HCT116 (cell line): ENCODE results near the gene SLC39A1. TPM values are rescaled to one million over a fixed set of nuclear protein-coding genes. Genes with fewer than 3 reads are reported as not detected.

ENCODE experiments used
- ATAC-seq: fragments of 200-7000 bp; cut with Tn5 transposase; 2 replicates; pipeline ENCODE4 v1.9.1; 2020; ENCODE audit warnings: mild to moderate bottlenecking, moderate library complexity
- BruUV-seq: library from RNA; stranded (reverse); fragments of 400-500 nt; replicated peaks from 2 replicates; lab custom pipeline; 2021; lab: Mats Ljungman, UMichigan
- CTCF ChIA-PET: fragments of 300-600 bp; sonication (Branson Sonifier 250); formaldehyde crosslinking; loops from one replicate; lab custom pipeline; 2021; ENCODE audit warnings: antibody characterized with exemption; lab: Charles Lee
- POLR2A ChIA-PET: fragments of 300-600, 350-600 bp; sonication (Branson Sonifier 250); formaldehyde crosslinking; loops from one replicate; lab custom pipeline; 2021; ENCODE audit warnings: antibody characterized with exemption; lab: Charles Lee
- RAD21 ChIA-PET, 2 experiments: fragments of 300-600 bp; sonication (Branson Sonifier 250); formaldehyde crosslinking; loops; one replicate each; lab custom pipeline; 2023; ENCODE audit warnings: low total read pairs in 2 of 2; ENCODE audit not compliant: uncharacterized antibody in 2 of 2, unreplicated experiment in 2 of 2, low non-redundant PET in 1 of 2; lab: Charles Lee
- DNase-seq: peaks from one replicate; pipeline ENCODE4 v3.0.0-alpha.2; 2010; ENCODE audit warnings: low read depth, low spot score
- H2AFZ ChIP-seq: fragments of 200-600 bp; shearing (Covaris generic), sonication (generic); 2 replicates; pipeline ENCODE4 v1.6.1; 2017; ENCODE audit warnings: low read depth, mixed run types, mixed read lengths, antibody characterized with exemption, low read length; ENCODE audit not compliant: poor library complexity, severe bottlenecking
- H3K27ac ChIP-seq: 2 replicates; pipeline ENCODE4 v1.5.1; 2012; ENCODE audit warnings: low read depth, low read length
- H3K27me3 ChIP-seq: fragments of 200-600 bp; sonication (generic); 2 replicates; pipeline ENCODE4 v1.6.1; 2016; ENCODE audit warnings: mixed run types, low read length, mixed read lengths; ENCODE audit not compliant: insufficient read depth
- H3K36me3 ChIP-seq, 2 experiments: fragments of 200-500 bp in 1 of 2; fragments of 200-600 bp in 1 of 2; sonication (Bioruptor generic) in 1 of 2; sonication (generic) in 1 of 2; 2 replicates each; pipeline versions ENCODE4 v1.5.1 to v1.6.1; 2014 to 2016; ENCODE audit warnings: low read length in 2 of 2, inconsistent platforms in 1 of 2, mixed read lengths in 1 of 2, mixed run types in 1 of 2; ENCODE audit not compliant: insufficient read depth in 2 of 2, control insufficient read depth in 1 of 2
- H3K4me1 ChIP-seq, 2 experiments: fragments of 200-600 bp in 1 of 2; sonication (generic) in 1 of 2; 2 replicates each; pipeline versions ENCODE4 v1.5.1 to v1.6.1; 2012 to 2017; ENCODE audit warnings: low read length in 2 of 2, inconsistent platforms in 1 of 2, mild to moderate bottlenecking in 1 of 2, mixed read lengths in 1 of 2, mixed run types in 1 of 2, moderate library complexity in 1 of 2; ENCODE audit not compliant: insufficient read depth in 2 of 2, control insufficient read depth in 1 of 2
- H3K4me2 ChIP-seq: fragments of 200-600 bp; sonication (generic); 2 replicates; pipeline ENCODE4 v1.6.1; 2017; ENCODE audit warnings: mixed run types, low read length, mixed read lengths
- H3K4me3 ChIP-seq, 2 experiments: fragments of 200-600 bp in 1 of 2; sonication (generic) in 1 of 2; replicated peaks in 1 of 2; 2 replicates each; pipeline ENCODE4 v1.5.1; 2011 to 2016; ENCODE audit warnings: low read length in 2 of 2, control low read depth in 1 of 2, low read depth in 1 of 2, mild to moderate bottlenecking in 1 of 2, mixed read lengths in 1 of 2, mixed run types in 1 of 2
- H3K79me2 ChIP-seq: fragments of 200-600 bp; sonication (generic); 2 replicates; pipeline ENCODE4 v1.6.1; 2017; ENCODE audit warnings: mild to moderate bottlenecking, mixed run types, low read length, moderate library complexity, mixed read lengths; ENCODE audit not compliant: insufficient read depth
- H3K9ac ChIP-seq: fragments of 200-600 bp; sonication (generic); 2 replicates; pipeline ENCODE4 v1.6.1; 2016; ENCODE audit warnings: low read length, mixed read lengths
- H3K9me2 ChIP-seq: fragments of 200-600 bp; sonication (generic), shearing (Covaris generic); 2 replicates; pipeline ENCODE4 v1.6.1; 2017; ENCODE audit warnings: mixed run types, mild to moderate bottlenecking, moderate library complexity; ENCODE audit not compliant: insufficient read depth
- H3K9me3 ChIP-seq, 2 experiments: fragments of 200-500 bp in 1 of 2; fragments of 200-600 bp in 1 of 2; sonication (Bioruptor generic) in 1 of 2; sonication (generic) in 1 of 2; 2 replicates each; pipeline ENCODE4 v1.6.1; 2014 to 2017; ENCODE audit warnings: low read length in 2 of 2, mixed read lengths in 2 of 2, inconsistent platforms in 1 of 2, low read depth in 1 of 2, mild to moderate bottlenecking in 1 of 2, mixed run types in 1 of 2, moderate library complexity in 1 of 2; ENCODE audit not compliant: control insufficient read depth in 1 of 2, insufficient read depth in 1 of 2
- H4K20me1 ChIP-seq: fragments of 200-600 bp; sonication (generic), shearing (Covaris generic); 2 replicates; pipeline ENCODE4 v1.6.1; 2017; ENCODE audit warnings: mixed run types, mild to moderate bottlenecking, moderate library complexity; ENCODE audit not compliant: insufficient read depth
- CTCF ChIP-seq, 3 experiments: fragments of 200-600 bp in 1 of 3; sonication (generic) in 1 of 3; IDR thresholded peaks in 2 of 3; conservative IDR thresholded peaks in 1 of 3; 2 replicates each; pipeline ENCODE4 v1.5.1; 2012 to 2017; ENCODE audit warnings: low read depth in 2 of 3, low read length in 2 of 3, antibody characterized with exemption in 1 of 3, borderline replicate concordance in 1 of 3, control low read depth in 1 of 3, mild to moderate bottlenecking in 1 of 3, mixed read lengths in 1 of 3, mixed run types in 1 of 3, moderate library complexity in 1 of 3; ENCODE audit not compliant: insufficient read depth in 1 of 3
- ELF1 ChIP-seq: IDR thresholded peaks from 2 replicates; pipeline ENCODE4 v1.6.1; 2012; ENCODE audit warnings: low read depth, borderline replicate concordance
- FOSL1 ChIP-seq: IDR thresholded peaks from 2 replicates; pipeline ENCODE4 v1.6.1; 2012; ENCODE audit warnings: low read depth
- POLR2A ChIP-seq: IDR thresholded peaks from 2 replicates; pipeline ENCODE4 v1.7.0; 2011; ENCODE audit warnings: borderline replicate concordance; ENCODE audit not compliant: insufficient read depth, insufficient read length; ENCODE audit errors: extremely low read depth
- POLR2AphosphoS5 ChIP-seq: IDR thresholded peaks from 2 replicates; pipeline ENCODE4 v1.6.1; 2011; ENCODE audit warnings: mild to moderate bottlenecking, low read depth, low read length, moderate library complexity
- SIN3A ChIP-seq: IDR thresholded peaks from 2 replicates; pipeline ENCODE4 v1.6.1; 2012; ENCODE audit warnings: low read depth
- ZFX ChIP-seq: fragments of 450-650 bp; IDR thresholded peaks from 2 replicates; pipeline ENCODE4 v1.6.1; 2017
- intact Hi-C: fragments of 100-400 bp; cut with micrococcal nuclease; formaldehyde crosslinking; loops from 2 replicates; pipeline ENCODE4 v1.10.0; 2022
- total RNA-seq: library from RNA; stranded (reverse); gene quantifications from one replicate; pipeline ENCODE4 v1.2.1, GENCODE V29; 2021; ENCODE audit not compliant: unreplicated experiment
- TF ChIP-seq, protein P1 (sequence below): IDR thresholded peaks from 2 replicates; pipeline ENCODE4 v1.6.1; 2012; ENCODE audit warnings: low read depth

The SLC39A1 gene
- total RNA-seq, 1 experiment from 2014 or later, result 51.5 TPM

DNA sequence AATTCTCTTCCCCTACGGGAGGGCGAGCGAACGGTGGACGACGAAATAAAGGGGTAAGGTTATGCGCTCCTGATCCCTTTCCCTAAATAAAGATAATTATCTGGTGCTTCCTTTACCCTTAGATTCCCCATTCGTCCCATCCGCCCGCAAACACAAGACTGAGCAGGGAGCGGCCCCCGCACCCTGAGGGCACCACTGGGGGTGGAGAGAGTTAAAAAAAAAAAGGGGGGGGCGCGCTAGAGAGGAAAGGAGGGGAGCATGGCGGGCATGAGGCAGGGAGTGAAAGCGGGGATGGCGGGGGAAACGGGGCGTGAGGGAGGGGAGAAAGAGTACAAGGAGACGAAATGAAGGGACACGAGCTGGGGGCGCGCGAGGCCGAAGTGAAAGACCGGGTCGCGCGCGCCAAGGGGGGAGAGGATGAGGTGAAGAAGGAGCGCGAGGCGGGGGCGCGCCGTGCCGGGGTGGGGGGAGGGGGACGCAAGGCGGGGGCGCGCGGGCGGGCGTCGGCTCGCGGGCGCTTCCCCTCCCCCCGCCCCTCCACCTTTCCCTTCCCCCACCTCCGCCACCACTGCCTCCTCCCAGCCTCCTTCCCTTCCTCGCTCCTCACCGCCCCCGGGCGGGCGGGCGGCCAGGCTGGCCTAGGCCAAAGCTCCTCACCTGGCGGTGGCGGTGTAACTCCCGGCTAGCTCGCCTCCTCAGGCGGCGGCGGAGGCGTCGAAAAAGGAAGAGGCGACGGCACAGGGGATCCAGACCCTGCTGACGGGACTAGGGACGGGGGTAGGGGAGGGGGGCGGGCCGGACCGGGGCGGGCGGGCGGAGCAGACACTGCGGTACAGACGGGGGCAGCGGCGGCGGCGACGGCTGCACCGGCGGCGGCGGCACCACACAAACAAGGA is 41.0 kb downstream of the SLC39A1 start:
- BruUV-seq, result no TSS peak
- peak; percentile 53 for ATAC-seq

More for the DNA sequence above, 41.0 kb downstream of the SLC39A1 start:
- H3K9me2 ChIP-seq, result no peaks in the 10 kb centered on the region
- peaks cover 50% of the 10 kb centered on the region for H3K79me2 ChIP-seq
- TF ChIP-seq ZFX (peak; percentile 61), CTCF (IDR thresholded peaks at IDR 0.05 in 2 of 3, conservative IDR thresholded peaks at IDR 0.05 in 1 of 3; ENCODE audit: borderline replicate concordance in 1 of 3, insufficient read depth in 1 of 3, low read depth in 2 of 3, low read length in 2 of 3) (0 out of 6 replicates have a peak, but pooled peaks of 2 of the 3 experiments have one; percentile 8 to 14), ELF1 (no peak), POLR2AphosphoS5 (peak; percentile 27; the same call in 1 of the 2 replicates), POLR2A (peak; percentile 9), SIN3A (no peak), FOSL1 (no peak)
- TF ChIP-seq, protein P1, sequence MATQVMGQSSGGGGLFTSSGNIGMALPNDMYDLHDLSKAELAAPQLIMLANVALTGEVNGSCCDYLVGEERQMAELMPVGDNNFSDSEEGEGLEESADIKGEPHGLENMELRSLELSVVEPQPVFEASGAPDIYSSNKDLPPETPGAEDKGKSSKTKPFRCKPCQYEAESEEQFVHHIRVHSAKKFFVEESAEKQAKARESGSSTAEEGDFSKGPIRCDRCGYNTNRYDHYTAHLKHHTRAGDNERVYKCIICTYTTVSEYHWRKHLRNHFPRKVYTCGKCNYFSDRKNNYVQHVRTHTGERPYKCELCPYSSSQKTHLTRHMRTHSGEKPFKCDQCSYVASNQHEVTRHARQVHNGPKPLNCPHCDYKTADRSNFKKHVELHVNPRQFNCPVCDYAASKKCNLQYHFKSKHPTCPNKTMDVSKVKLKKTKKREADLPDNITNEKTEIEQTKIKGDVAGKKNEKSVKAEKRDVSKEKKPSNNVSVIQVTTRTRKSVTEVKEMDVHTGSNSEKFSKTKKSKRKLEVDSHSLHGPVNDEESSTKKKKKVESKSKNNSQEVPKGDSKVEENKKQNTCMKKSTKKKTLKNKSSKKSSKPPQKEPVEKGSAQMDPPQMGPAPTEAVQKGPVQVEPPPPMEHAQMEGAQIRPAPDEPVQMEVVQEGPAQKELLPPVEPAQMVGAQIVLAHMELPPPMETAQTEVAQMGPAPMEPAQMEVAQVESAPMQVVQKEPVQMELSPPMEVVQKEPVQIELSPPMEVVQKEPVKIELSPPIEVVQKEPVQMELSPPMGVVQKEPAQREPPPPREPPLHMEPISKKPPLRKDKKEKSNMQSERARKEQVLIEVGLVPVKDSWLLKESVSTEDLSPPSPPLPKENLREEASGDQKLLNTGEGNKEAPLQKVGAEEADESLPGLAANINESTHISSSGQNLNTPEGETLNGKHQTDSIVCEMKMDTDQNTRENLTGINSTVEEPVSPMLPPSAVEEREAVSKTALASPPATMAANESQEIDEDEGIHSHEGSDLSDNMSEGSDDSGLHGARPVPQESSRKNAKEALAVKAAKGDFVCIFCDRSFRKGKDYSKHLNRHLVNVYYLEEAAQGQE, result no peak
- H3K9ac ChIP-seq, result peak overlapping the region; percentile 85
- H3K4me3 ChIP-seq, result peak overlapping the region; percentile 76 to 85
- H3K36me3 ChIP-seq, result peaks cover 0 to 4% of the 10 kb centered on the region in 2 experiments; a peak in 1 of 4 replicates
- H3K4me2 ChIP-seq, result peak overlapping the region; percentile 93
- ChIA-PET CTCF (interaction anchor here (0.6 to 1.2 kb wide), 2 partner anchors 45 to 196 kb away, joined by 3 to 4 read pairs; partner anchors contain the start of gene CREB3L4), RAD21 (interaction anchor here in 1 of 2 experiments (0.6 to 1.9 kb wide), 2 partner anchors 24 to 1887 kb away, joined by 4 read pairs; partner anchors contain the start of gene DENND4B), POLR2A (interaction anchor here (0.9 to 2.0 kb wide), 4 partner anchors 25 to 91 kb away, joined by 3 to 12 read pairs (median 3); partner anchors contain the start of genes DENND4B, RPS27 and SLC39A1)
- H3K27ac ChIP-seq, result peak overlapping the region; percentile 54
- no peaks in the 10 kb centered on the region for H3K27me3 ChIP-seq
- intact Hi-C loops, result no loop called here
- H3K4me1 ChIP-seq, result peaks cover 16 to 33% of the 10 kb centered on the region in 2 experiments
- no peak for DNase-seq
- H2AFZ ChIP-seq, result no peak overlapping the region
- 0 out of 2 replicates have a peak, but pooled peaks cover 2% of the 10 kb centered on the region for H4K20me1 ChIP-seq
- no peaks in the 10 kb centered on the region for H3K9me3 ChIP-seq
